Lower leg skin (tissue), 4 donors: ENCODE data around the gene PODN. TPM values are rescaled to one million over a fixed set of nuclear protein-coding genes. Genes with fewer than 3 reads are reported as not detected.

Experiments
- DNase-seq, 2 donors: peaks; one replicate each; pipeline ENCODE4 v3.0.0-alpha.2; 2019; ENCODE audit warnings: low spot score in 2 of 2
- H3K4me3 ChIP-seq: fragments of 200-600 bp; sonication (generic); 2 replicates; pipeline ENCODE4 v1.5.1; 2017; ENCODE audit warnings: mild to moderate bottlenecking, low read depth; ENCODE audit not compliant: poor library complexity, severe bottlenecking
- POLR2A ChIP-seq, 2 donors: fragments of 450-650 bp; IDR thresholded peaks; one replicate each; pipeline ENCODE4 v1.6.1; 2016 to 2017; ENCODE audit warnings: antibody characterized with exemption in 2 of 2, mild to moderate bottlenecking in 1 of 2, moderate library complexity in 1 of 2
- WGBS, 2 donors: methylation state at CpG; one replicate each; pipeline ENCODE4 v1.1.5; 2018; 5-methylcytosine and 5-hydroxymethylcytosine counted together
- intact Hi-C: fragments of 100-400 bp; cut with DNase I; formaldehyde crosslinking; loops from one replicate; pipeline ENCODE4 v1.15.0; 2023; ENCODE audit warnings: low total_unique reads
- total RNA-seq, 4 donors: library from RNA; depleted of rRNA; stranded (reverse); fragments of >200 nt; gene quantifications; one replicate each; pipeline ENCODE4 v1.1.0, GENCODE V29; 2016
- TF ChIP-seq, protein P1 (sequence below), 3 donors: fragments of 450-650 bp; IDR thresholded peaks; one replicate each; pipeline ENCODE4 v1.5.1; 2016; ENCODE audit warnings: antibody characterized with exemption in 3 of 3, mild to moderate bottlenecking in 3 of 3, moderate library complexity in 2 of 3

PODN gene
- total RNA-seq, 4 donors from 2014 or later, result 11.3 to 58.8 (median 14.4) TPM

DNA sequence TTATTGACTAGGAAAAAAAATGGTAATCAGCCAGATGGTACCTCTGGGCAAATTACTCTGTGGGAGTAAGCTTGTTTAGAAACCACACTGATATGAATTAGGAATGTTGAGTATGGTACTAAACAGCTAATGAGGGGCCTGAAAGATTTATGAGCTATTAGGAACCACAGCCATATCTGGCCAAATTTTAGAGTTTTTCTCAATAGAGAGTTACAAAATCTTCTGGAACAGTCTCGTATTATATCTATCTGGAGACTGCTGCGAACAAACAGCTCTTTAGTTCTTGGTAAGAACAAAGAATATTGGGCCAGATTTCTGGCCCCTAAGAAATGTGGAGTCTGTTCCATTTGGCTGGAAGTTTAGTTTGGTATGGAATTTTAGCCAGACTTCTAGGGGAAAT lies 4.9 kb upstream of the PODN start:
- DNase-seq, result no peak
- 52 to 70% methylated on average over 2 of the region's 2 CpGs for WGBS, 2 donors
- H3K4me3 ChIP-seq, result no peak overlapping the region
- intact Hi-C loops, result no loop called here
- TF ChIP-seq, protein P1, sequence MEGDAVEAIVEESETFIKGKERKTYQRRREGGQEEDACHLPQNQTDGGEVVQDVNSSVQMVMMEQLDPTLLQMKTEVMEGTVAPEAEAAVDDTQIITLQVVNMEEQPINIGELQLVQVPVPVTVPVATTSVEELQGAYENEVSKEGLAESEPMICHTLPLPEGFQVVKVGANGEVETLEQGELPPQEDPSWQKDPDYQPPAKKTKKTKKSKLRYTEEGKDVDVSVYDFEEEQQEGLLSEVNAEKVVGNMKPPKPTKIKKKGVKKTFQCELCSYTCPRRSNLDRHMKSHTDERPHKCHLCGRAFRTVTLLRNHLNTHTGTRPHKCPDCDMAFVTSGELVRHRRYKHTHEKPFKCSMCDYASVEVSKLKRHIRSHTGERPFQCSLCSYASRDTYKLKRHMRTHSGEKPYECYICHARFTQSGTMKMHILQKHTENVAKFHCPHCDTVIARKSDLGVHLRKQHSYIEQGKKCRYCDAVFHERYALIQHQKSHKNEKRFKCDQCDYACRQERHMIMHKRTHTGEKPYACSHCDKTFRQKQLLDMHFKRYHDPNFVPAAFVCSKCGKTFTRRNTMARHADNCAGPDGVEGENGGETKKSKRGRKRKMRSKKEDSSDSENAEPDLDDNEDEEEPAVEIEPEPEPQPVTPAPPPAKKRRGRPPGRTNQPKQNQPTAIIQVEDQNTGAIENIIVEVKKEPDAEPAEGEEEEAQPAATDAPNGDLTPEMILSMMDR (IDR thresholded peaks at IDR 0.05), result no peak
- TF ChIP-seq POLR2A (IDR thresholded peaks at IDR 0.05), result no peak

DNA sequence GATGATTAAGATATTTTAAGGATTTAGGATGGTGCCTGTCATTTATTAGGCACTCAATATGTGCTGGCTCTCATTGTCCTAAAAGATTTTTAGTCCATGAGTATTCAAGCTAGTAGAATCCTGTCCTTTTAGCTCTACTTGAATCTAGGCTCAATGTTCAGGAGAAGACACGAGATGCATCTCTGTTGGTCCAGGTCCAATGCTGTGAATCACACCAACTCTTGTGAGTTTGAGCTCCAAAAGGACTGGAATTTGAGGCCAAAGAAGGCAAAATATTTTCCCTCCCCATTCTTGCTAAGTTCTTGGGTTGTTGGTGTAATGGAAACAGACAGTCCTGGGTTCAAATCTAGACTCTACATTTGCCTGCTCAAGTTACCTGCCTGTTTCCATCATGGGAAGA lies 1.4 kb upstream of the PODN start:
- intact Hi-C loops, result loop anchor here (10.0 kb wide), 1 partner anchor 46 kb away; no protein-coding TSS in a partner anchor
- 18 to 26% methylated on average over 1 of the region's 1 CpG for WGBS, 2 donors
- no peak overlapping the region for H3K4me3 ChIP-seq
- peak in 1 of 2 donors; percentile 79 for DNase-seq
- TF ChIP-seq POLR2A (IDR thresholded peaks at IDR 0.05), result no peak
- TF ChIP-seq, protein P1 (IDR thresholded peaks at IDR 0.05), result no peak

DNA sequence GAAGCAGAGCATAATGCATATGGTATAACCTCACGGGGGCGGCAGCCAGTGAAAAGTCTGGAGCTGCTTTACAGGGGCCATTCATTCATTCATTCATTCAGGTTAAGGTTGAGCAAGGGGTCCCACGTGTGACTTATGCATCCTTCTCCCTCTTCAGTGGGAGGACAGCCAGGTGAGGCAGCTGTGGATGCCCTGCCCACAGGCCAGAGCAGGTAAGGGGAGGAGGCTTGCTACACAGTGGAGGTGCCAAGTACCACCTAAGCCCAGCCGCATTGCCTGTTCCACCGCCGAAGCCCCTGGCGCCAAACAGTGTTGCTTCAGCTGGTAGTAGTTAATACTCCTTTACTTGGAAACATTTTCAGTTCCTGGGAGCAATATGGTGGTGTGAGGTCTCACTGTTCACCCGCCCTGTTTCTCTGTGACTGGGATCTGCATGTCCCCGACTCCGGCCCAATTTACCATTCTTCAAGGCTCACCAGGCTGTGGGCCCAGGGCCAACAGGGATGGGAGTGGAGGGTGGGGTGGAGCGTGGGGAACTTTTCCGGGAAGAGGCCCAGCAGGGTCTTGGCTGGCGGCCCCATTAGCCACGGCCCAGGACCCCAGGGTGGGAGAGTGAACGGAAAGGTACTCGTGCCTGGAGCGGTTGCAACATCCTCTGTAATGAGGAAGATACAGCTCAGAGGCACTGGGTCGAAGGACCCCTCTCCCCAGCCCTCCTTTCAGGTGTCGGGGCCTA lies 722 bp upstream of the PODN start:
- DNase-seq, result peak; percentile 54 to 92
- 33 to 35% methylated on average over 19 of the region's 19 CpGs for WGBS, 2 donors

DNA sequence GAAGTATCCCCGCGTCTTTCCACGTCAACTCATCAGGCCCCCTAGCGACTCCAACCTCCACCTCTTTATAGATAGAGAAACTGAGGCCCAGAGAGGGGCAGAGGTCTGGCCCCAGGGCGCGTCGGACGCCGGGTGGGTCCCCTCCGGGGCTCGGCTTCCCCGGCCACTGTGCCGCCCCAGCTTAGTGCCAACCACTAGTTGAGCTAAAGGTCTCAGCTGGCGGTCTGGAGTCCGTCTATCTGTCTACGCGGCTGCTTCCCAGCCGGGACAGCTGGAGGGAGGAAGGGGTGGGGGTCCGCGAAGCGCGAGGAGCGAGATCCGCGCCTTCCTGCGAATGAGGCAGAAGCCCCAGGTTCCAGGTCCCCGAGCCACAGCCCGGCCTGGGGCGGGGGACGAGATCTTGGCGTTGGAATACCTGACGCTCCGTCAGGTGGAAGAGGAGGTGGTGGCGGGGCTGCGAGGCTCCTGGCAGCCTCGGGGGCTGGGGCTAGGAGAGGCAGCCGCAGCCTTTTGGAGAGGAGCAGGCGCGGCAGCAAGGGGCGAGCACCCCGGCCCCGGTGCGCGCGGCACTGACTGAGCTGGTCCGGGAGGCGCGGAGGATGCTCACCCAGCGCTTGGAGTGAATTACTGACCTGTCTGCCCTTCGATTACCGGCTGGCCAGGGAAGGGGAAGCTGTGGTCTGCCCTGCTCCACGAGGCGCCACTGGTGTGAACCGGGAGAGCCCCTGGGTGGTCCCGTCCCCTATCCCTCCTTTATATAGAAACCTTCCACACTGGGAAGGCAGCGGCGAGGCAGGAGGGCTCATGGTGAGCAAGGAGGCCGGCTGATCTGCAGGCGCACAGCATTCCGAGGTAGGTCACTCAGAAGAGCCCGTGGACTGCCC lies 937 bp downstream of the PODN start:
- TF ChIP-seq, protein P1 (IDR thresholded peaks at IDR 0.05), result no peak
- TF ChIP-seq POLR2A (IDR thresholded peaks at IDR 0.05), result no peak
- intact Hi-C loops, result loop anchor here (10.0 kb wide), 1 partner anchor 48 kb away; no protein-coding TSS in a partner anchor
- WGBS, 2 donors, result 25 to 26% methylated on average over 50 to 55 of the region's 61 CpGs
- peak overlapping the region; percentile 35 for H3K4me3 ChIP-seq
- DNase-seq, result peak; percentile 12 to 86

More for the DNA sequence above, 722 bp upstream of the PODN start:
- TF ChIP-seq, protein P1 (IDR thresholded peaks at IDR 0.05), result no peak
- no peak for TF ChIP-seq POLR2A (IDR thresholded peaks at IDR 0.05)
- H3K4me3 ChIP-seq, result peak overlapping the region; percentile 28
- intact Hi-C loops, result loop anchor here (10.0 kb wide), 1 partner anchor 46 kb away; no protein-coding TSS in a partner anchor

DNA sequence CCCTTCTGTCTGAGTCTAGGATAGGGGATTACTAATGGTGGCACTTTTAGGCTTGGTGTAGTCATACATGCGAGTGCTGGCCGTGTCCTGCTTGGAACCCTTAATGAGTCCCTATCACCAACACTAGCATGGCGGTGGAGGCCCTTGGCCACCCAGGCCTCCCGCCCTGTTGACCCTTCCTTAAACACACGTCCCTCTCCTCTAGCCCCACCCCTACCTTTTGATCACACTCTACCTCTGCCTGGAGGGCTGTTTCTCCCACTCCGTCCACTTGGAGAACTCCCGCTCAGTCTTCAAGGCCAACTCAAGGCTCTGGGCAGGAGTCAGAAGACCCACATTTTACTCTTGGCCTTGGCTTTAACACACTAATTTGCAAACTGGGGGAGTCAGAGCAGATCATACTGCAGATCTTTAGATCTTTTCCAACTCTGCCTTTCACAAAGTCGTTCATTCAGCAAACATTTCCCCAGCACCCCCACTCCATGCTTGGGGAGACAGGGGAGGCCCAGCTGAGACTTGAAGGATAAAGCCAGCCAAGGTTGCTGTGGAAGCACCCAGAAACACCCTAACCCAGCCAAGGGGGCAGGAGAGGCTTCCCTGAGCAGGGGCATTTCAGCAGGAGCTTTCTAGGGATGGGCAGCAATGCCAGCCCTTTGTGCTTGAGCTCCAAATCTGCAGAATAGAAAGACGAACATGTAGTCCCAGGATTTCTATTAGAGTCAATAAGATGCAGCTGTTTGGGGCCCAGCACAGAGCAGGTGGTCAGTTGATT lies 1.9 kb downstream of the PODN start:
- intact Hi-C loops, result loop anchor here (10.0 kb wide), 1 partner anchor 49 kb away; no protein-coding TSS in a partner anchor
- WGBS, 2 donors, result 91 to 92% methylated on average over 9 of the region's 9 CpGs
- H3K4me3 ChIP-seq, result no peak overlapping the region
- peak in 1 of 2 donors; percentile 12 for DNase-seq
- no peak for TF ChIP-seq POLR2A (IDR thresholded peaks at IDR 0.05)
- TF ChIP-seq, protein P1 (IDR thresholded peaks at IDR 0.05), result no peak
